ENCODE results near the gene OXSM. TPM values are rescaled to one million over a fixed set of nuclear protein-coding genes. Genes with fewer than 3 reads are reported as not detected.

OXSM gene
- total RNA-seq, 4 donors from 2014 or later: 7.2 to 192 (median 14.0) TPM

- Histone ChIP-seq H3K9me3 (no peaks in the 10 kb centered on the region), H3K4me3 (no peak overlapping the region), H3K4me1 (no peaks in the 10 kb centered on the region), H3K27me3 (no peaks in the 10 kb centered on the region), H3K36me3 (no peaks in the 10 kb centered on the region), H3K27ac (no peak overlapping the region)
- DNase-seq: no peak
- no peak for TF ChIP-seq CTCF (IDR thresholded peaks at IDR 0.05)
- no peak for TF ChIP-seq POLR2A (IDR thresholded peaks at IDR 0.05)
Measured at GRCh38 chr3:25826510-25826909, 36.6 kb downstream of the OXSM start.

- H3K36me3 ChIP-seq: no peaks in the 10 kb centered on the region
- no peak overlapping the region for H3K27ac ChIP-seq
- no peaks in the 10 kb centered on the region for H3K4me1 ChIP-seq
- no peak for TF ChIP-seq CTCF (IDR thresholded peaks at IDR 0.05)
- no peaks in the 10 kb centered on the region for H3K27me3 ChIP-seq
- H3K4me3 ChIP-seq: no peak overlapping the region
- no peaks in the 10 kb centered on the region for H3K9me3 ChIP-seq
- DNase-seq: no peak
Measured at GRCh38 chr3:25830373-25831280, 40.7 kb downstream of the OXSM start.

GRCh38 chr3:25831578-25831977, 41.7 kb downstream of the OXSM start:
- H3K4me1 ChIP-seq: no peaks in the 10 kb centered on the region
- H3K27me3 ChIP-seq: no peaks in the 10 kb centered on the region
- no peak for TF ChIP-seq POLR2A (IDR thresholded peaks at IDR 0.05)
- TF ChIP-seq CTCF (IDR thresholded peaks at IDR 0.05): peak in 1 of 6 experiments; percentile 10
- H3K9me3 ChIP-seq: no peaks in the 10 kb centered on the region
- H3K4me3 ChIP-seq: no peak overlapping the region
- no peak for DNase-seq
- no peak overlapping the region for H3K27ac ChIP-seq
- H3K36me3 ChIP-seq: no peaks in the 10 kb centered on the region

- no peak overlapping the region for H3K4me3 ChIP-seq
- H3K27ac ChIP-seq: no peak overlapping the region
- no peaks in the 10 kb centered on the region for H3K4me1 ChIP-seq
- no peaks in the 10 kb centered on the region for H3K27me3 ChIP-seq
- TF ChIP-seq POLR2A (IDR thresholded peaks at IDR 0.05) (no peak), CTCF (IDR thresholded peaks at IDR 0.05) (no peak)
- H3K36me3 ChIP-seq: no peaks in the 10 kb centered on the region
- no peak for DNase-seq
- H3K9me3 ChIP-seq: no peaks in the 10 kb centered on the region
Measured at GRCh38 chr3:25834346-25834745, 44.5 kb downstream of the OXSM start.

- Histone ChIP-seq H3K4me3 (no peak overlapping the region), H3K36me3 (no peaks in the 10 kb centered on the region), H3K27ac (no peak overlapping the region), H3K27me3 (no peaks in the 10 kb centered on the region), H3K9me3 (no peaks in the 10 kb centered on the region), H3K4me1 (no peaks in the 10 kb centered on the region)
- TF ChIP-seq POLR2A (IDR thresholded peaks at IDR 0.05) (no peak), CTCF (IDR thresholded peaks at IDR 0.05) (no peak)
- no peak for DNase-seq
Measured at GRCh38 chr3:25836579-25836978, 46.7 kb downstream of the OXSM start.
